ENCODE measurements around the gene BST1.

The BST1 gene

GRCh38 chr4:15702941-15703403, at the start of gene BST1:
BST1 (plus strand) TSS chr4:15703065; CDS start chr4:15703145, 80 bp downstream.
- in situ Hi-C loops (cut with MboI; ENCODE audit: low sequenced_read_pairs, unreplicated experiment) = no loop called here
- no peak for TF ChIP-seq CTCF (IDR thresholded peaks at IDR 0.05; ENCODE audit: borderline replicate concordance, control extremely low read depth, extremely low read depth, insufficient read depth, missing control alignments)
- peak; percentile 61 for DNase-seq (ENCODE audit: low spot score)

GRCh38 chr4:15653420-15653819, 49.4 kb upstream of the BST1 start:
- in situ Hi-C loops (cut with MboI; ENCODE audit: low sequenced_read_pairs, unreplicated experiment) = loop anchor here (25.0 kb wide), 2 partner anchors 416 to 641 kb away; partner anchors contain the start of gene CPEB2
- TF ChIP-seq CTCF (IDR thresholded peaks at IDR 0.05; ENCODE audit: borderline replicate concordance, control extremely low read depth, extremely low read depth, insufficient read depth, missing control alignments) = no peak
- no peak for DNase-seq (ENCODE audit: low spot score)

- no peak for TF ChIP-seq CTCF (IDR thresholded peaks at IDR 0.05; ENCODE audit: borderline replicate concordance, control extremely low read depth, extremely low read depth, insufficient read depth, missing control alignments)
- DNase-seq (ENCODE audit: low spot score) = peak; percentile 40
- in situ Hi-C loops (cut with MboI; ENCODE audit: low sequenced_read_pairs, unreplicated experiment) = loop anchor here (25.0 kb wide), 2 partner anchors 417 to 642 kb away; partner anchors contain the start of gene CPEB2
Measured at GRCh38 chr4:15653864-15654592, 48.8 kb upstream of the BST1 start.

- TF ChIP-seq CTCF (IDR thresholded peaks at IDR 0.05; ENCODE audit: borderline replicate concordance, control extremely low read depth, extremely low read depth, insufficient read depth, missing control alignments) = no peak
- peak; percentile 69 for DNase-seq (ENCODE audit: low spot score)
- in situ Hi-C loops (cut with MboI; ENCODE audit: low sequenced_read_pairs, unreplicated experiment) = loop anchor here (25.0 kb wide), 2 partner anchors 417 to 642 kb away; partner anchors contain the start of gene CPEB2
Measured at GRCh38 chr4:15654593-15655222, 48.2 kb upstream of the BST1 start.

GRCh38 chr4:15655223-15656037, 47.4 kb upstream of the BST1 start, which contains the start of gene FBXL5:
FBXL5 (minus strand) TSS chr4:15655357; CDS start chr4:15655287, 70 bp downstream.
- DNase-seq (ENCODE audit: low spot score) = peak; percentile 94
- in situ Hi-C loops (cut with MboI; ENCODE audit: low sequenced_read_pairs, unreplicated experiment) = loop anchor here (25.0 kb wide), 2 partner anchors 418 to 643 kb away; partner anchors contain the start of gene CPEB2
- no peak for TF ChIP-seq CTCF (IDR thresholded peaks at IDR 0.05; ENCODE audit: borderline replicate concordance, control extremely low read depth, extremely low read depth, insufficient read depth, missing control alignments)

GRCh38 chr4:15656038-15656470, 46.8 kb upstream of the BST1 start:
- in situ Hi-C loops (cut with MboI; ENCODE audit: low sequenced_read_pairs, unreplicated experiment) = loop anchor here (25.0 kb wide), 2 partner anchors 419 to 644 kb away; partner anchors contain the start of gene CPEB2
- no peak for DNase-seq (ENCODE audit: low spot score)
- TF ChIP-seq CTCF (IDR thresholded peaks at IDR 0.05; ENCODE audit: borderline replicate concordance, control extremely low read depth, extremely low read depth, insufficient read depth, missing control alignments) = no peak
